Astrocyte (in vitro differentiated cells and primary cell): Measurements from ENCODE around the gene SPATA2.

Experiments used
- CTCF ChIP-seq: IDR thresholded peaks from 2 replicates; pipeline ENCODE4 v1.5.1; 2011; ENCODE audit warnings: low read depth, mild to moderate bottlenecking, inconsistent platforms, low read length, moderate library complexity; ENCODE audit not compliant: insufficient read depth
- EZH2 ChIP-seq: IDR thresholded peaks from 2 replicates; pipeline ENCODE4 v1.6.1; 2012; ENCODE audit warnings: mild to moderate bottlenecking, low read length, inconsistent platforms; ENCODE audit not compliant: insufficient read depth

GRCh38 chr20:49862607-49863200 lies 52.6 kb downstream of the SPATA2 start:
- TF ChIP-seq CTCF = no peak
- no peak for TF ChIP-seq EZH2
